Type B pancreatic cell (in vitro differentiated cells): ENCODE results near the gene ARAP1. TPM values are rescaled to one million over a fixed set of nuclear protein-coding genes. Genes with fewer than 3 reads are reported as not detected.

Experiments
- DNase-seq: peaks from one replicate; pipeline ENCODE4 v3.0.0; 2021; ENCODE audit warnings: mixed read lengths; ENCODE audit not compliant: unreplicated experiment; ENCODE audit errors: extremely low spot score
- H3K27ac Mint-ChIP-seq: 2 replicates; pipeline ENCODE4 v1.8.0; 2021; ENCODE audit warnings: mild to moderate bottlenecking, mixed read lengths
- H3K27me3 Mint-ChIP-seq: 2 replicates; pipeline ENCODE4 v1.8.0; 2021; ENCODE audit warnings: mixed read lengths
- H3K36me3 Mint-ChIP-seq: 2 replicates; pipeline ENCODE4 v1.8.0; 2021; ENCODE audit warnings: mixed read lengths
- H3K4me1 Mint-ChIP-seq: one replicate; pipeline ENCODE4 v1.8.0; 2021; ENCODE audit warnings: mixed read lengths; ENCODE audit not compliant: unreplicated experiment
- H3K4me3 Mint-ChIP-seq: 2 replicates; pipeline ENCODE4 v1.8.0; 2021; ENCODE audit warnings: mild to moderate bottlenecking, mixed read lengths
- H3K9me3 Mint-ChIP-seq: 2 replicates; pipeline ENCODE4 v1.8.0; 2021; ENCODE audit warnings: mixed read lengths
- total RNA-seq: library from RNA; stranded (reverse); gene quantifications from 2 replicates; pipeline ENCODE4 v1.2.1, GENCODE V29; 2021; ENCODE audit warnings: low replicate concordance
- TF ChIP-seq, protein P1 (sequence below): fragments of 200-600 bp; sonication (generic); conservative IDR thresholded peaks from 2 replicates; pipeline ENCODE4 v1.5.0; 2021; ENCODE audit warnings: antibody characterized with exemption, mild to moderate bottlenecking

ARAP1 gene
- total RNA-seq, 1 donor from 2014 or later = 80.5 TPM

DNA sequence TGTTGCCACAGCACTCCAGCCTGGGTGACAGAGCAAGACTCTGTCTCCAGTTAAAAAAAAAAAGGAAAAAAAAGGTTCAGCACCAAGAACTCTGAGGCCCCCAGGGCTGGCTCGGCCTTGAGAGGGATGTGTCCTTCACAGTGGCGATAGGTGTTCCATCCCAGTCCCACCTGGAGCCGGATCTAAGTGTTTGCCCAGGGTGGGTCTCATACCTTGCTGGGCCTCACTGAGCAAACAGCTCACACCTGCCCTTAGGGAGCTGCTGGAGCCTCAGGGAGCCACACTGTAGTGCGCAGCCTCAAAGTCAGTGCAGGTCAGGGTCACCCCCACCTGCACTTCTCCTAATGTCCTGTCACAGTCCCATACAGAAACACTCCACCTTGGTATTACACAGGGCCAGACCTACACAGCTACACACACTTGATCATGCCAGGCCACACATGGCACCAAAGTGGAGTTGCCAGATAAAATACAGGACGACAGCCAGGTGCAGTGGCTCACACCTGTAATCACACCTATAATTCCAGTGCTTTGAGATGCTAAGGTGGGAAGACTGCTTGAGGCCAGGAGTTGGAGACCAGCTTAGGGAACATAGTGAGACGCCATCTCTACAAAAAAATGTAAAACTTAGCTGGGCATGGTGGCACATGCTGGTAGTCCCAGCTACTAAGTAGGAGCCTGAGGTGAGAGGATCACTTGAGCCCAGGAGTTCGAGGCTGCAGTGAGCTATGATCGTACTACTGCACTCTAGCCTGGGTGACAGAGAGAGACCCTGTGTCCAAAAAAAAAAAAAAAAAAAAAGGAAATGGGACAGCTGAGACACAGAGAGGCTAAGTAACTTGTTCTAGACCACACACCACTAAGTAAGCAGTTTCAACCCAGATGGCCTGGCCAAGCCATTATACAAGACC is 34.4 kb upstream of the ARAP1 start:
- Mint-ChIP-seq H3K9me3 (no peaks in the 10 kb centered on the region), H3K27ac (peak overlapping the region; percentile 95), H3K4me3 (peak overlapping the region; percentile 23), H3K36me3 (no peaks in the 10 kb centered on the region), H3K27me3 (no peaks in the 10 kb centered on the region), H3K4me1 (peaks cover 24% of the 10 kb centered on the region)
- no peak for DNase-seq
- TF ChIP-seq, protein P1, sequence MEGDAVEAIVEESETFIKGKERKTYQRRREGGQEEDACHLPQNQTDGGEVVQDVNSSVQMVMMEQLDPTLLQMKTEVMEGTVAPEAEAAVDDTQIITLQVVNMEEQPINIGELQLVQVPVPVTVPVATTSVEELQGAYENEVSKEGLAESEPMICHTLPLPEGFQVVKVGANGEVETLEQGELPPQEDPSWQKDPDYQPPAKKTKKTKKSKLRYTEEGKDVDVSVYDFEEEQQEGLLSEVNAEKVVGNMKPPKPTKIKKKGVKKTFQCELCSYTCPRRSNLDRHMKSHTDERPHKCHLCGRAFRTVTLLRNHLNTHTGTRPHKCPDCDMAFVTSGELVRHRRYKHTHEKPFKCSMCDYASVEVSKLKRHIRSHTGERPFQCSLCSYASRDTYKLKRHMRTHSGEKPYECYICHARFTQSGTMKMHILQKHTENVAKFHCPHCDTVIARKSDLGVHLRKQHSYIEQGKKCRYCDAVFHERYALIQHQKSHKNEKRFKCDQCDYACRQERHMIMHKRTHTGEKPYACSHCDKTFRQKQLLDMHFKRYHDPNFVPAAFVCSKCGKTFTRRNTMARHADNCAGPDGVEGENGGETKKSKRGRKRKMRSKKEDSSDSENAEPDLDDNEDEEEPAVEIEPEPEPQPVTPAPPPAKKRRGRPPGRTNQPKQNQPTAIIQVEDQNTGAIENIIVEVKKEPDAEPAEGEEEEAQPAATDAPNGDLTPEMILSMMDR = no peak

DNA sequence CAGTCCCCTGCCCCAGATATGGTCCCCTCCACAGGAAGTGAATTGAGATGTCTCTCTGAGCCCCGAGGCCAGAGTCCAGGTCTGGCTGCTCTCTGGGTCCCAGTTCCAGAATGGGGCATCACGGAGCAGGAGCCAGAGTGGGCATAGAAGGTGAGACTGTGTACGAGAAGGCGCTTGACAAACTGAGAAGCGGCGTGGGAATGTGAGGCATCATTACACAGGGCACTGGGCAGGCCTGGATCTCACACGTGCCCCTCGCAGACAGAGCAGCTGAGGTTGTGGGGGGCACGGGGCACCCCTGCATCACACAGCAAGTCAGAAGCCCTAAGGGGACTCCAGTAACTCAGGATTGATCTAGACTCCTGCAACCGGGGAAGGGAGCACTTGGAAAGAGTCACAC is 32.5 kb upstream of the ARAP1 start:
- Mint-ChIP-seq H3K4me1 (peaks cover 28% of the 10 kb centered on the region), H3K9me3 (no peaks in the 10 kb centered on the region)

DNA sequence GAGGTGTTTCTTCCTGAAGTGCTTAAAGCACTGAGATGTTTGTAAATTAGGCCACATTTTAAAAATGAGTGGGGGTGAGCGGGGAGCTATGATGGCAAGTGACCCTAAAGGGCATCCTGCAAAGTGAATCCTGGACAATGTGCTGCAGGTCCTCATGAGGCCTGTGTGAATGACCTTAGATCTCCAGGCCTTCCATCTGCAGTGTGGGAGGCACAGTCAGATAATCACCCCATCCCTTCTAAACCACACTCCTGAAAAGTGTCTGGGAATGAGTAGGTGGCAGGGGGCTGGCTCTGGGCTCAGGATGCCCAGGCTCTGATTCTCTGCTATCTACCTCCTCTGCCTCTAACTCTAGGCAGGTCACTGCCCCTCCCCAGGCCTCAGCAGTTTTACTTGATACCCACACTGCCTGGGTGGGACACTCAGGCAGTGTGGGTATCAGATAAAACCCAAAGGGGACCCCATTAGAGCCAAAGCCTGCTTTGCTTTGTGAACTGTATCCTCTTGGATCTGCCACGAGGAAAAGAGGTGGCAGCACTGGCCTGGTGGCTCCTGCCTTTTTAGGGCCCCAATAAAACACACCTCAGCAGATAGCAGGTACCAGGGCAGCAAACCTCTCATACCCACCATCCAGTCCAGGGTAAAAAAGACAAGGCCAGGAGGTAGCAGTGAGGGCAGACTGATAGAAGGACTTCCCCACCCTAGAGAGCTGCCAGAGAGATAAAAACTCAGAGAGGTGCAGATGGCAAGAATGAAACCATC is 31.1 kb upstream of the ARAP1 start:
- H3K4me3 Mint-ChIP-seq = peak overlapping the region; percentile 91
- peaks cover 35% of the 10 kb centered on the region for H3K4me1 Mint-ChIP-seq
- no peaks in the 10 kb centered on the region for H3K9me3 Mint-ChIP-seq
- TF ChIP-seq, protein P1 = no peak
- no peaks in the 10 kb centered on the region for H3K27me3 Mint-ChIP-seq
- no peak for DNase-seq
- peak overlapping the region; percentile 94 for H3K27ac Mint-ChIP-seq
- peaks cover 6% of the 10 kb centered on the region for H3K36me3 Mint-ChIP-seq

More for the DNA sequence above, 32.5 kb upstream of the ARAP1 start:
- Mint-ChIP-seq H3K4me3 (no peak overlapping the region), H3K27ac (peak overlapping the region; percentile 81), H3K27me3 (no peaks in the 10 kb centered on the region), H3K36me3 (peaks cover 4% of the 10 kb centered on the region)
- DNase-seq = no peak
- TF ChIP-seq, protein P1 = no peak

DNA sequence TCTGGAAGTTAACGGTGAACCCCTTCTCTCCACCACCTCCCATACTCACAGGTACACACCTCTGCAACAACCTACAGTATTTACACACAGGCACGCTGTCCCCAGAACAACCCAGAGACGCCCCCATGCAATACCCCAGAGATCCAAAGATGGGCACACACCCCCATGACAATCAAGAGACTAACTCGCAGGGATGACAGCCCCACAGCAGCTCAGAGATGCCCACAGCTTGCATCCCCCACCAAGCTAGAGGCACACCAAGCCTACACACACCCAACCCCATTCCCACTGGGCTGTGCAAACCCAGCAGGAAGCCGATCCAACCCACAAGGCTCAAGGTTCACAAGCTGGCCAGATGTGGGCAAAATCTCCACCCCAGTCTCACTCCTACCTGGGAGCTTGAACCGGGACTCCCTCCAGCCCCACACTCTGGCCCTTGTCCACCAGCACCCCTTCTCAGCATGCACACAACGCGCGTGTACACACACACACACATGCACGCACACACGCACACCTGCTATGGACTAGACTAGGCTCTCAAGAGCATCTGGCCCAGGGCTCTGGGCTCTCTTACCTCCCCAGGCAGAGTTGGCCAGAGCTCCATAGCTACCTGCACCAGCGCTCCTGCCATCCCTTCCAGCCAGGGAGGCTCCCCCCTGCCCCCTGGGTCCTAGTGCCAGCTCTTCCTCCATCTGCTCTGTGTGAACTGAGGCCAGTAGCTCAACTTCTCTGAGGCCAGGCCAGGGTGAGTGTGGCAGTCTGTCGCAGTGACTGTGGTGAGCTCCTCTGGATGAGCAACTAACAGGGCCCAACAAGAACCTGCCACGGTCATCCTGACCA is 30.1 kb upstream of the ARAP1 start:
- DNase-seq = no peak
- TF ChIP-seq, protein P1 = no peak
- Mint-ChIP-seq H3K4me1 (peaks cover 39% of the 10 kb centered on the region), H3K27me3 (no peaks in the 10 kb centered on the region), H3K36me3 (peaks cover 6% of the 10 kb centered on the region), H3K9me3 (no peaks in the 10 kb centered on the region), H3K27ac (peak overlapping the region; percentile 94), H3K4me3 (peak overlapping the region; percentile 91)
